Neural cell (in vitro differentiated cells): Measurements from ENCODE around the gene LPP. TPM values are rescaled to one million over a fixed set of nuclear protein-coding genes. Genes with fewer than 3 reads are reported as not detected.

Experiments used
- H2AFZ ChIP-seq: fragments of 200-600, 300-800 bp; sonication (generic), shearing (Covaris generic); 2 replicates; pipeline ENCODE4 v1.6.0; 2014; ENCODE audit warnings: low read depth, mild to moderate bottlenecking, antibody characterized with exemption, low read length, moderate library complexity
- H3F3A ChIP-seq: fragments of 200-600 bp; shearing (Covaris generic); 2 replicates; pipeline ENCODE4 v1.6.1; 2016; ENCODE audit warnings: mild to moderate bottlenecking, moderate library complexity, mixed read lengths, antibody characterized with exemption, low read length; ENCODE audit not compliant: insufficient read depth, poor library complexity, severe bottlenecking
- H3K27ac ChIP-seq: fragments of 200-600, 300-800 bp; sonication (generic), shearing (Covaris generic); 2 replicates; pipeline ENCODE4 v1.5.1; 2014; ENCODE audit warnings: mild to moderate bottlenecking, low read length, moderate library complexity
- H3K27me3 ChIP-seq: fragments of 300-800, 200-600 bp; sonication (generic), shearing (Covaris generic); 2 replicates; pipeline ENCODE4 v1.6.0; 2014; ENCODE audit warnings: mild to moderate bottlenecking, low read depth, low read length, moderate library complexity; ENCODE audit not compliant: insufficient read depth
- H3K36me3 ChIP-seq: fragments of 300-800, 200-600 bp; sonication (generic), shearing (Covaris generic); 2 replicates; pipeline ENCODE4 v1.5.1; 2014; ENCODE audit warnings: mild to moderate bottlenecking, antibody characterized with exemption, low read length, moderate library complexity; ENCODE audit not compliant: insufficient read depth
- H3K4me2 ChIP-seq: fragments of 300-800, 200-600 bp; sonication (generic), shearing (Covaris generic); 2 replicates; pipeline ENCODE4 v1.6.0; 2014; ENCODE audit warnings: mild to moderate bottlenecking, low read length
- H3K4me3 ChIP-seq: fragments of 300-800, 200-600 bp; sonication (generic), shearing (Covaris generic); 2 replicates; pipeline ENCODE4 v1.5.1; 2014; ENCODE audit warnings: mild to moderate bottlenecking, low read length, moderate library complexity
- H3K79me2 ChIP-seq: fragments of 200-600 bp; shearing (Covaris generic); replicated peaks from 2 replicates; pipeline ENCODE4 v1.6.0; 2014; ENCODE audit warnings: mild to moderate bottlenecking, low read length, moderate library complexity; ENCODE audit not compliant: insufficient read depth
- H3K9ac ChIP-seq: fragments of 300-800, 200-600 bp; sonication (generic), shearing (Covaris generic); 2 replicates; pipeline ENCODE4 v1.6.1; 2016; ENCODE audit warnings: mild to moderate bottlenecking, low read length, mixed read lengths
- H3K9me2 ChIP-seq: fragments of 200-600 bp; shearing (Covaris generic); 2 replicates; pipeline ENCODE4 v1.6.1; 2016; ENCODE audit warnings: mild to moderate bottlenecking, low read length, mixed read lengths; ENCODE audit not compliant: insufficient read depth
- H3K9me3 ChIP-seq: fragments of 200-600, 300-800 bp; sonication (generic), shearing (Covaris generic); 2 replicates; pipeline ENCODE4 v1.6.1; 2016; ENCODE audit warnings: mild to moderate bottlenecking, mixed run types, low read length, moderate library complexity, mixed read lengths
- H4K20me1 ChIP-seq: fragments of 200-600 bp; shearing (Covaris generic); 2 replicates; pipeline ENCODE4 v1.6.1; 2016; ENCODE audit warnings: mild to moderate bottlenecking, mixed run types; ENCODE audit not compliant: insufficient read depth
- CTCF ChIP-seq: fragments of 450-650 bp; IDR thresholded peaks from 2 replicates; pipeline ENCODE4 v1.5.1; 2014; ENCODE audit warnings: antibody characterized with exemption, mild to moderate bottlenecking, moderate library complexity; ENCODE audit not compliant: poor library complexity, severe bottlenecking
- EZH2 ChIP-seq: fragments of 200-600, 300-800 bp; shearing (Covaris generic), sonication (generic); IDR thresholded peaks from 2 replicates; pipeline ENCODE4 v1.6.1; 2014; ENCODE audit warnings: antibody characterized with exemption, low read length, borderline replicate concordance, mild to moderate bottlenecking; ENCODE audit not compliant: insufficient read depth, poor library complexity, severe bottlenecking
- POLR2AphosphoS5 ChIP-seq: IDR thresholded peaks from 2 replicates; pipeline ENCODE4 v1.6.1; 2012
- SMC3 ChIP-seq: fragments of 450-650 bp; conservative IDR thresholded peaks from 2 replicates; pipeline ENCODE4 v1.6.1; 2014; ENCODE audit warnings: antibody characterized with exemption, mild to moderate bottlenecking, moderate library complexity; ENCODE audit not compliant: poor library complexity
- polyA plus RNA-seq: library from polyadenylated mRNA; depleted of rRNA; stranded (reverse); fragments of >200 nt; gene quantifications from 2 replicates; pipeline ENCODE4 v1.2.3, GENCODE V29; 2014
- TF ChIP-seq, protein P1 (sequence below): IDR thresholded peaks from 2 replicates; pipeline ENCODE4 v1.6.1; 2012; ENCODE audit warnings: borderline replicate concordance

The LPP gene
- polyA plus RNA-seq, 1 donor from 2014 or later = 3.0 TPM

GRCh38 chr3:188749830-188750229 lies 595.9 kb downstream of the LPP start:
- Histone ChIP-seq H3K27ac (no peak overlapping the region), H3K9me3 (no peaks in the 10 kb centered on the region), H3F3A (no peaks in the 10 kb centered on the region), H2AFZ (no peak overlapping the region), H3K9me2 (no peaks in the 10 kb centered on the region), H3K79me2 (no peaks in the 10 kb centered on the region), H3K27me3 (no peaks in the 10 kb centered on the region), H3K9ac (no peak overlapping the region), H3K36me3 (no peaks in the 10 kb centered on the region), H3K4me3 (no peak overlapping the region), H3K4me2 (no peak overlapping the region), H4K20me1 (no peaks in the 10 kb centered on the region)
- TF ChIP-seq POLR2AphosphoS5 (no peak), EZH2 (no peak)

DNA sequence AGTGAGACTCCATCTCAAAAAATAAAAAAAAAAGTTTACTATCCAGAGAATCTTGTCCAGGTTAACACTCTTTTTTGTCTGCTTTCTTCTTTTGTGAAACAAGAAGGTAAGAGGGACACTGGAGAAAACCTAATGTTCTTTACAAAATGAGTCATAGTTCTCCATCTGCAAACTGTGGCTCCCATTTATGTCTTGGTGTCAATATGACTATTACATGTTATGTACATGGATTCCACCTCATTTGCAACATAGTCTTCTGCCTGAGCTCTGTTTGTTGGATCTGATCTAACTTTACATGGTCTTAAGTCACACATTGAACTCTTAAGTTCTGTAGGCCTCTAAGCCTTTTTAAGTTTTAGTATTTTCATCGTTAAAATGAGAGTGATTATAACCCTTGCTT lies 596.7 kb downstream of the LPP start:
- TF ChIP-seq, protein P1, sequence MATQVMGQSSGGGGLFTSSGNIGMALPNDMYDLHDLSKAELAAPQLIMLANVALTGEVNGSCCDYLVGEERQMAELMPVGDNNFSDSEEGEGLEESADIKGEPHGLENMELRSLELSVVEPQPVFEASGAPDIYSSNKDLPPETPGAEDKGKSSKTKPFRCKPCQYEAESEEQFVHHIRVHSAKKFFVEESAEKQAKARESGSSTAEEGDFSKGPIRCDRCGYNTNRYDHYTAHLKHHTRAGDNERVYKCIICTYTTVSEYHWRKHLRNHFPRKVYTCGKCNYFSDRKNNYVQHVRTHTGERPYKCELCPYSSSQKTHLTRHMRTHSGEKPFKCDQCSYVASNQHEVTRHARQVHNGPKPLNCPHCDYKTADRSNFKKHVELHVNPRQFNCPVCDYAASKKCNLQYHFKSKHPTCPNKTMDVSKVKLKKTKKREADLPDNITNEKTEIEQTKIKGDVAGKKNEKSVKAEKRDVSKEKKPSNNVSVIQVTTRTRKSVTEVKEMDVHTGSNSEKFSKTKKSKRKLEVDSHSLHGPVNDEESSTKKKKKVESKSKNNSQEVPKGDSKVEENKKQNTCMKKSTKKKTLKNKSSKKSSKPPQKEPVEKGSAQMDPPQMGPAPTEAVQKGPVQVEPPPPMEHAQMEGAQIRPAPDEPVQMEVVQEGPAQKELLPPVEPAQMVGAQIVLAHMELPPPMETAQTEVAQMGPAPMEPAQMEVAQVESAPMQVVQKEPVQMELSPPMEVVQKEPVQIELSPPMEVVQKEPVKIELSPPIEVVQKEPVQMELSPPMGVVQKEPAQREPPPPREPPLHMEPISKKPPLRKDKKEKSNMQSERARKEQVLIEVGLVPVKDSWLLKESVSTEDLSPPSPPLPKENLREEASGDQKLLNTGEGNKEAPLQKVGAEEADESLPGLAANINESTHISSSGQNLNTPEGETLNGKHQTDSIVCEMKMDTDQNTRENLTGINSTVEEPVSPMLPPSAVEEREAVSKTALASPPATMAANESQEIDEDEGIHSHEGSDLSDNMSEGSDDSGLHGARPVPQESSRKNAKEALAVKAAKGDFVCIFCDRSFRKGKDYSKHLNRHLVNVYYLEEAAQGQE = no peak
- H3K4me2 ChIP-seq = no peak overlapping the region

GRCh38 chr3:188752850-188753249 lies 598.9 kb downstream of the LPP start:
- Histone ChIP-seq H3K36me3 (no peaks in the 10 kb centered on the region), H3K9ac (no peak overlapping the region), H4K20me1 (no peaks in the 10 kb centered on the region), H3K9me2 (no peaks in the 10 kb centered on the region), H3F3A (no peaks in the 10 kb centered on the region), H3K27ac (no peak overlapping the region), H3K79me2 (no peaks in the 10 kb centered on the region), H3K27me3 (no peaks in the 10 kb centered on the region), H3K9me3 (no peaks in the 10 kb centered on the region), H2AFZ (no peak overlapping the region), H3K4me3 (no peak overlapping the region), H3K4me2 (no peak overlapping the region)
- TF ChIP-seq POLR2AphosphoS5 = no peak
- no peak for TF ChIP-seq CTCF
- no peak for TF ChIP-seq SMC3

More for the DNA sequence above, 596.7 kb downstream of the LPP start:
- H3K9me2 ChIP-seq = no peaks in the 10 kb centered on the region
- no peaks in the 10 kb centered on the region for H3F3A ChIP-seq
- H3K9me3 ChIP-seq = no peaks in the 10 kb centered on the region
- H3K36me3 ChIP-seq = no peaks in the 10 kb centered on the region
- H3K9ac ChIP-seq = no peak overlapping the region
- no peak overlapping the region for H3K4me3 ChIP-seq
- H4K20me1 ChIP-seq = no peaks in the 10 kb centered on the region
- H3K79me2 ChIP-seq = no peaks in the 10 kb centered on the region
- H2AFZ ChIP-seq = no peak overlapping the region
- no peaks in the 10 kb centered on the region for H3K27me3 ChIP-seq
- no peak overlapping the region for H3K27ac ChIP-seq
